ENCODE measurements around the gene MAP7D3.

DNA sequence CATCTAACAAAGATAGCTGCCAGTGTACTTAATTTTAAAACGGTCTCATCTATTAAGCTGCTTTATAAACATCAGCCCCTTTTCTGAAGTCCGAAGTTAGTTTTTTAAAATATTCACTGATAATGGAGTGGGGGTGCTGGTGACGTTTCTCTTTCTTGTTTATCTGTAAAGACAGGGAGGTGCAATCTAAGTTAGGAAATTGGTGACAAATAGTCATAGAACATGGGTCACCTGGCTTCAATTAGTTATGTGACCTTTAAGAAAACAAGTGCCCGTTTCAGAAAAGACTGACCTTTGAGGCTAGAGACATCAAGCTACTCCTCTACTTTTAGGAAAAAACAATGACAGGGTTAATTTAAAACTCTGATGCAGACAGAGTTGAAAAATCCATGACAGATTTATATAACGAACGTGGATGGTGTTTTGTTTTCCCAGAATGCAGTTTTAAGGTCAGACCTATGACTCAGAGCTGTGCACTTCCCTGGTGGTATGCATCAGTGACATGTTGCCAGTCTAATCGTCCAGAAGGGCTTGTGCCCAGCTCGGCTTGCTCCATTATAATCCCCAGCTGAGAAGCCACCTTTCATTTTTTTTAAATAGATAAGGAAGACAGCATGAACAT, 65.7 kb downstream of the MAP7D3 start:
- TF ChIP-seq, protein P1, sequence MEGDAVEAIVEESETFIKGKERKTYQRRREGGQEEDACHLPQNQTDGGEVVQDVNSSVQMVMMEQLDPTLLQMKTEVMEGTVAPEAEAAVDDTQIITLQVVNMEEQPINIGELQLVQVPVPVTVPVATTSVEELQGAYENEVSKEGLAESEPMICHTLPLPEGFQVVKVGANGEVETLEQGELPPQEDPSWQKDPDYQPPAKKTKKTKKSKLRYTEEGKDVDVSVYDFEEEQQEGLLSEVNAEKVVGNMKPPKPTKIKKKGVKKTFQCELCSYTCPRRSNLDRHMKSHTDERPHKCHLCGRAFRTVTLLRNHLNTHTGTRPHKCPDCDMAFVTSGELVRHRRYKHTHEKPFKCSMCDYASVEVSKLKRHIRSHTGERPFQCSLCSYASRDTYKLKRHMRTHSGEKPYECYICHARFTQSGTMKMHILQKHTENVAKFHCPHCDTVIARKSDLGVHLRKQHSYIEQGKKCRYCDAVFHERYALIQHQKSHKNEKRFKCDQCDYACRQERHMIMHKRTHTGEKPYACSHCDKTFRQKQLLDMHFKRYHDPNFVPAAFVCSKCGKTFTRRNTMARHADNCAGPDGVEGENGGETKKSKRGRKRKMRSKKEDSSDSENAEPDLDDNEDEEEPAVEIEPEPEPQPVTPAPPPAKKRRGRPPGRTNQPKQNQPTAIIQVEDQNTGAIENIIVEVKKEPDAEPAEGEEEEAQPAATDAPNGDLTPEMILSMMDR (IDR thresholded peaks at IDR 0.05), result no peak
- no peak for TF ChIP-seq POLR2A (IDR thresholded peaks at IDR 0.05)
